ENCODE measurements around the gene GRIN2A.

Gene GRIN2A

GRCh38 chr16:10172848-10173655, 9.2 kb downstream of the GRIN2A start:
- Histone ChIP-seq H3K36me3 (replicated peaks) (no peaks in the 10 kb centered on the region), H3K4me1 (no peaks in the 10 kb centered on the region), H3K27me3 (ENCODE audit: low read depth) (no peaks in the 10 kb centered on the region), H3K4me3 (no peak overlapping the region), H3K9me3 (no peaks in the 10 kb centered on the region)
- in situ Hi-C loops (cut with MboI; ENCODE audit: low sequenced_read_pairs), result no loop called here
- DNase-seq (ENCODE audit: low spot score in 2 of 2), result no peak

GRCh38 chr16:10171221-10171620, 11.0 kb downstream of the GRIN2A start:
- Histone ChIP-seq H3K4me3 (no peak overlapping the region), H3K36me3 (replicated peaks) (no peaks in the 10 kb centered on the region), H3K4me1 (no peaks in the 10 kb centered on the region), H3K9me3 (no peaks in the 10 kb centered on the region), H3K27me3 (ENCODE audit: low read depth) (no peaks in the 10 kb centered on the region)
- DNase-seq (ENCODE audit: low spot score in 2 of 2), result no peak
- in situ Hi-C loops (cut with MboI; ENCODE audit: low sequenced_read_pairs), result no loop called here

- in situ Hi-C loops (cut with MboI; ENCODE audit: low sequenced_read_pairs), result no loop called here
- no peaks in the 10 kb centered on the region for H3K9me3 ChIP-seq
- no peak for DNase-seq (ENCODE audit: low spot score in 2 of 2)
- H3K4me3 ChIP-seq, result no peak overlapping the region
- no peaks in the 10 kb centered on the region for H3K4me1 ChIP-seq
- no peaks in the 10 kb centered on the region for H3K27me3 ChIP-seq (ENCODE audit: low read depth)
- no peaks in the 10 kb centered on the region for H3K36me3 ChIP-seq (replicated peaks)
Observed at GRCh38 chr16:10169904-10170410, 12.3 kb downstream of the GRIN2A start.

DNA sequence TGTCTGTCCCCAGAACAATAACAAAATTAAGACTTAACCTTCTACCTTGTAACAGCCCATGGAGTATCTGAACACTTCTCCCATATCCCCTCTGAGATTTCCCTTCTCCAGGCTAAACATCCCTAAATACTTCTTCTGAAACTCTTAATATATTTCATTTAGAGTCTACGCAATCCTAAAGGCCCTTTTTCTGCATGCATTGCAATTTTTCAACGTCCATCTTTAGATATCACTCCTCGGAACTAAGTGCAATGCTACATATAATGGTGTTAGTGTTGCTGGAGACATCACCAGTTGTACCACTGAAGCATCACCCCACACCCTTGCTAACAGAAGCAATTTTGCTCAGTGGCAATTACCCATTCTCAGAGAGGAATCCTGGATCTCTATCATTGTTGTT, 13.2 kb downstream of the GRIN2A start:
- Histone ChIP-seq H3K4me3 (no peak overlapping the region), H3K9me3 (no peaks in the 10 kb centered on the region), H3K4me1 (no peaks in the 10 kb centered on the region), H3K36me3 (replicated peaks) (no peaks in the 10 kb centered on the region), H3K27me3 (ENCODE audit: low read depth) (no peaks in the 10 kb centered on the region)
- in situ Hi-C loops (cut with MboI; ENCODE audit: low sequenced_read_pairs), result no loop called here
- no peak for DNase-seq (ENCODE audit: low spot score in 2 of 2)

DNA sequence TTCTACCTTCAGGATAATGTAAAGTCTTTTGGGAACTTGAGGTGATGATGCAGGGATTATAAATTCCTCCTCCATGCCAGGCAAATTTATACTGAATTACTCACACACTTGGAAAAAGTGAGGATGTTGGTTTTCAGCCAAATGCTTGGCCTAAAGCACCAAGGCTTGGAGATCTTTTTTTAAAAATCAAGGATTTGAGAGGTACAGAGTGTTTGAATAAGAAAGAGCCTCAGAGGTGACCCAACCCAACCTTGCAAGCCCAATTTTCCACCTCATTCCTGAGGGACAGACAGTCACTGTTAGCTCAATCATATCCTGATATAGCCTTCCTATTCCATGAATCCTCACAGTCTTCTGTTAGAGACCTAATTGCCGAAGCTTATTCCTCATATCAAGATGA, 14.0 kb downstream of the GRIN2A start:
- no peak overlapping the region for H3K4me3 ChIP-seq
- H3K27me3 ChIP-seq (ENCODE audit: low read depth), result no peaks in the 10 kb centered on the region
- no peak for DNase-seq (ENCODE audit: low spot score in 2 of 2)
- in situ Hi-C loops (cut with MboI; ENCODE audit: low sequenced_read_pairs), result no loop called here
- H3K36me3 ChIP-seq (replicated peaks), result no peaks in the 10 kb centered on the region
- H3K4me1 ChIP-seq, result no peaks in the 10 kb centered on the region
- H3K9me3 ChIP-seq, result no peaks in the 10 kb centered on the region

GRCh38 chr16:10165643-10166042, 16.6 kb downstream of the GRIN2A start:
- DNase-seq (ENCODE audit: low spot score in 2 of 2), result no peak
- Histone ChIP-seq H3K27me3 (ENCODE audit: low read depth) (no peaks in the 10 kb centered on the region), H3K4me3 (no peak overlapping the region), H3K9me3 (no peaks in the 10 kb centered on the region), H3K36me3 (replicated peaks) (no peaks in the 10 kb centered on the region), H3K4me1 (no peaks in the 10 kb centered on the region)
- in situ Hi-C loops (cut with MboI; ENCODE audit: low sequenced_read_pairs), result no loop called here

DNA sequence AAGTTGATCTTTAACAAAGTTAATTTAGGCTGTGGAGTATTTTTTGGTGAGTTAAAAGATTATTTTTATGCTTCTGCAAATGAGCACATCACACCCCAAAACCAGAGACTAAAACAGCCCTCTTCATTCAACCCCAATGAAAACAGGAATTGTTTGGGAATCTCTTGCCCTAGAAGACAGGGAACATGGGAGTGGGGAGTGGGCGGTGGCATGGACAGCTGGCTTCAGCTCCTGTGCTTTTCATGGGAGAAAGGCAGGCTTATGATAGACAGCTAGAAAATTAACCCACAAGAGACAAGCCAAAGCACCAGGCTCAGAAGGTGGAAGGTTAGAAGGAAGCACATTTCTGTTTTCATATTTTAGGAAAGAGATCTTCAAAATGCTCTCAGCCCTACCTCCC, 19.2 kb downstream of the GRIN2A start:
- Histone ChIP-seq H3K27me3 (ENCODE audit: low read depth) (no peaks in the 10 kb centered on the region), H3K9me3 (no peaks in the 10 kb centered on the region), H3K4me1 (no peaks in the 10 kb centered on the region), H3K36me3 (replicated peaks) (no peaks in the 10 kb centered on the region), H3K4me3 (no peak overlapping the region)
- in situ Hi-C loops (cut with MboI; ENCODE audit: low sequenced_read_pairs), result no loop called here
- DNase-seq (ENCODE audit: low spot score in 2 of 2), result no peak

GRCh38 chr16:10156099-10156498, 26.1 kb downstream of the GRIN2A start:
- Histone ChIP-seq H3K36me3 (replicated peaks) (no peaks in the 10 kb centered on the region), H3K9me3 (no peaks in the 10 kb centered on the region), H3K4me1 (no peaks in the 10 kb centered on the region), H3K27me3 (ENCODE audit: low read depth) (no peaks in the 10 kb centered on the region), H3K4me3 (no peak overlapping the region)
- in situ Hi-C loops (cut with MboI; ENCODE audit: low sequenced_read_pairs), result no loop called here
- no peak for DNase-seq (ENCODE audit: low spot score in 2 of 2)

GRCh38 chr16:10154389-10154788, 27.8 kb downstream of the GRIN2A start:
- H3K4me1 ChIP-seq, result no peaks in the 10 kb centered on the region
- DNase-seq (ENCODE audit: low spot score in 2 of 2), result no peak
- in situ Hi-C loops (cut with MboI; ENCODE audit: low sequenced_read_pairs), result no loop called here
- no peaks in the 10 kb centered on the region for H3K27me3 ChIP-seq (ENCODE audit: low read depth)
- no peaks in the 10 kb centered on the region for H3K9me3 ChIP-seq
- no peaks in the 10 kb centered on the region for H3K36me3 ChIP-seq (replicated peaks)
- H3K4me3 ChIP-seq, result no peak overlapping the region

DNA sequence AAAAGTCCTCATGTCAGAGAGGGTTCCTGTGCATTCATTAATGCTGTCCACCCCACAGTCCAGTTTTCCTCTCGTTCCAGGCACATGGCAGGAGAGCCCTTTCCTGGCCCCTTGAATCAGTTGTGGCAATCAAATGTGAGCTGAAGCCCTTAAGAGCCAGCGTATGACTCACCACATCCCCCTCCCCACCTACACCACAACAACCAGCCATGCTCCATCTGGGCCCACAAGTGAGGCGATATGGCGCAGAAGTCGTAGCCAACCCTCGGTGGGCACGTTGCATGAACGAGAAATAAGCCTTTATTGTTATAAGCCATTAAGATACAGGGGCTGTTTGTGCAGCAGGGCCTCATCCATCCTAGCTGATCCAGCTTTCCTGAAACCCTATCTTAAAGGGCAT, 28.2 kb downstream of the GRIN2A start:
- H3K4me1 ChIP-seq, result no peaks in the 10 kb centered on the region
- no peaks in the 10 kb centered on the region for H3K9me3 ChIP-seq
- in situ Hi-C loops (cut with MboI; ENCODE audit: low sequenced_read_pairs), result no loop called here
- no peak overlapping the region for H3K4me3 ChIP-seq
- H3K27me3 ChIP-seq (ENCODE audit: low read depth), result no peaks in the 10 kb centered on the region
- H3K36me3 ChIP-seq (replicated peaks), result no peaks in the 10 kb centered on the region
- no peak for DNase-seq (ENCODE audit: low spot score in 2 of 2)

GRCh38 chr16:10151718-10152117, 30.5 kb downstream of the GRIN2A start:
- no peak for DNase-seq (ENCODE audit: low spot score in 2 of 2)
- in situ Hi-C loops (cut with MboI; ENCODE audit: low sequenced_read_pairs), result no loop called here
- no peaks in the 10 kb centered on the region for H3K36me3 ChIP-seq (replicated peaks)
- H3K4me1 ChIP-seq, result no peaks in the 10 kb centered on the region
- no peak overlapping the region for H3K4me3 ChIP-seq
- no peaks in the 10 kb centered on the region for H3K9me3 ChIP-seq
- no peaks in the 10 kb centered on the region for H3K27me3 ChIP-seq (ENCODE audit: low read depth)

DNA sequence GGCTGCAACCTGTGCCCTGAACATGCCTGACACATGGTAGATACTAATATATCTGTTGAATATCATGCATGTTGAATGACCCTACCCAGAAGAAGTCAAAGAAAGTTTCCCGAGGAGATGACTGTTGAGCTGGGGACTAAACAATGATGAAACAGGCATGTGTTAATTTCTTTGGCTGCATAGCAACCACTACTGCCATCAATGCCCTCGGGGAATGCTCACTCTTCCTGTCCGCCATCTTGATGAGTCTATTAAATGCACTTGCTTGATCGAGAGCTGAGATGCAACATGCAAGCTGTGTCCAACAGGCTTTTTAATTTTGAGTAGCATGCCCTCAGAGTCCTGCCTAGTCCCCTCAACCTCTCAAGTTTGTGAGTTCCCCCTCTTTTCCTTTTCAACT, 31.3 kb downstream of the GRIN2A start:
- H3K36me3 ChIP-seq (replicated peaks), result no peaks in the 10 kb centered on the region
- H3K4me1 ChIP-seq, result no peaks in the 10 kb centered on the region
- in situ Hi-C loops (cut with MboI; ENCODE audit: low sequenced_read_pairs), result no loop called here
- H3K4me3 ChIP-seq, result no peak overlapping the region
- H3K9me3 ChIP-seq, result no peaks in the 10 kb centered on the region
- no peak for DNase-seq (ENCODE audit: low spot score in 2 of 2)
- H3K27me3 ChIP-seq (ENCODE audit: low read depth), result no peaks in the 10 kb centered on the region

DNA sequence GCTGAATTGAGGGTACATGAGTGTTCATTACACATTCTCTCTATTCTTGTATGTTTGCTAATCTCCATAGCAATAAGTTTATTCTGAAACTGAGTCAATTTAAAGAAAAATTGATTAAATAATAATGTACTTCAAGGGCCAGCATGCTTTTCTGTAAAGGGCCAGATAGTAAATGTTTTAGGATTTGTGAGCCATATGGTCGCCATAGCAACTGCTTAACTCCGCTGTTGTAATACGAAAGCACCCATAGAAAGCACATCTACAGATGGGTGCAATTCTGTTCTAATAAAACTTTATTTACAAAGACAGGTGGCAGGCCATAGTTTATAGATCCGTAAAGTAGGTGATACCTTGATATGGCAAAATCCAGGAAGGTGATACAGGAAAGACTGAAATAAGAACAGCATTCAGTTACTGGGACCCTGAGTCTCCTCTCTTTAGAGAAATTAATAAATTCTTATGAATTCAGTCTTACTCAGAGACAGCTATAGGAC, 36.6 kb downstream of the GRIN2A start:
- Histone ChIP-seq H3K9me3 (no peaks in the 10 kb centered on the region), H3K4me1 (no peaks in the 10 kb centered on the region), H3K27me3 (ENCODE audit: low read depth) (no peaks in the 10 kb centered on the region), H3K36me3 (replicated peaks) (no peaks in the 10 kb centered on the region), H3K4me3 (no peak overlapping the region)
- DNase-seq (ENCODE audit: low spot score in 2 of 2), result no peak
- in situ Hi-C loops (cut with MboI; ENCODE audit: low sequenced_read_pairs), result no loop called here

DNA sequence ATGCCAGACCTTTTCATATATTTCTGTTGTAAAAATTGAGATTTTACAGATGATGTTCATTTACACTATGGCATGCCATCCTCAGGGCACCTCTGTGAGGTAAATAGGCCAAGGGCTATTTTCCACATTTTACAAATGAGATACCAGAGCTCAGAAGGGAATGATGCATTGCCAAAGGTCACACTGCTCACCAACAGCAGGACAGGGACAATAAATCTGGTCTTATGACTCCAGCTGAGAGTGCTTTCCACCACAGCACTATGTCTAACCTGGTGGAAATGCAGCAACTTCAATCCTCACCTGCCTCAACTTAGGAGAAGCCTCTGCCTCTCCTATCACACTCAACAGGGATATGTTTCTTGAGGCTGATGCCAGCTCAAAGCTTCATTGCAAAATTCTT, 40.6 kb downstream of the GRIN2A start:
- Histone ChIP-seq H3K4me3 (no peak overlapping the region), H3K9me3 (no peaks in the 10 kb centered on the region), H3K4me1 (no peaks in the 10 kb centered on the region), H3K36me3 (replicated peaks) (no peaks in the 10 kb centered on the region), H3K27me3 (ENCODE audit: low read depth) (no peaks in the 10 kb centered on the region)
- in situ Hi-C loops (cut with MboI; ENCODE audit: low sequenced_read_pairs), result no loop called here
- DNase-seq (ENCODE audit: low spot score in 2 of 2), result no peak

- in situ Hi-C loops (cut with MboI; ENCODE audit: low sequenced_read_pairs), result no loop called here
Observed at GRCh38 chr16:10138881-10139280, 43.3 kb downstream of the GRIN2A start.

More at GRCh38 chr16:10138881-10139280, 43.3 kb downstream of the GRIN2A start:
- Histone ChIP-seq H3K9me3 (no peaks in the 10 kb centered on the region), H3K27me3 (ENCODE audit: low read depth) (no peaks in the 10 kb centered on the region), H3K4me3 (no peak overlapping the region), H3K36me3 (replicated peaks) (no peaks in the 10 kb centered on the region), H3K4me1 (no peaks in the 10 kb centered on the region)
- DNase-seq (ENCODE audit: low spot score in 2 of 2), result no peak
